H1 (cell line): Measurements from ENCODE around the gene SSMEM1. TPM values are rescaled to one million over a fixed set of nuclear protein-coding genes. Genes with fewer than 3 reads are reported as not detected.

ENCODE experiments used
- BRCA1 ChIP-seq: IDR thresholded peaks from 2 replicates; pipeline ENCODE4 v1.6.1; 2012; ENCODE audit warnings: low read depth, low read length, improper control_type of control experiment
- FOSL1 ChIP-seq: IDR thresholded peaks from 2 replicates; pipeline ENCODE4 v1.6.1; 2011; ENCODE audit warnings: mild to moderate bottlenecking, low read depth, low read length, moderate library complexity; ENCODE audit not compliant: insufficient read depth
- HDAC2 ChIP-seq, 2 experiments: fragments of 300-600 bp in 1 of 2; sonication (generic) in 1 of 2; IDR thresholded peaks; 2 replicates each; pipeline ENCODE4 v1.6.1; 2011 to 2012; ENCODE audit warnings: low read depth in 2 of 2, low read length in 2 of 2, mild to moderate bottlenecking in 2 of 2, moderate library complexity in 2 of 2, borderline replicate concordance in 1 of 2, inconsistent platforms in 1 of 2
- JUN ChIP-seq: IDR thresholded peaks from 2 replicates; pipeline ENCODE4 v1.6.1; 2011; ENCODE audit warnings: low read depth, mild to moderate bottlenecking, improper control_type of control experiment, low read length
- JUND ChIP-seq: IDR thresholded peaks from 2 replicates; pipeline ENCODE4 v1.6.1; 2011; ENCODE audit warnings: mild to moderate bottlenecking, improper control_type of control experiment, low read length
- KDM4A ChIP-seq: IDR thresholded peaks from one replicate; pipeline ENCODE4 v1.7.1; 2012; ENCODE audit warnings: low read depth, mild to moderate bottlenecking, moderate library complexity, low read length, inconsistent platforms; ENCODE audit not compliant: severe bottlenecking
- MAFK ChIP-seq: IDR thresholded peaks from 2 replicates; pipeline ENCODE4 v1.6.1; 2012; ENCODE audit warnings: low read depth, mild to moderate bottlenecking, improper control_type of control experiment, low read length
- NANOG ChIP-seq: IDR thresholded peaks from 2 replicates; pipeline ENCODE4 v1.6.1; 2011; ENCODE audit warnings: low read length, low read depth, mild to moderate bottlenecking, inconsistent platforms; ENCODE audit not compliant: insufficient read depth, poor library complexity, severe bottlenecking
- SP1 ChIP-seq: IDR thresholded peaks from 2 replicates; pipeline ENCODE4 v1.6.1; 2011; ENCODE audit warnings: low read depth, low read length
- polyA plus RNA-seq, 7 experiments: library from polyadenylated mRNA; depleted of rRNA in 3 of 7; stranded (reverse) in 5 of 7; unstranded in 2 of 7; fragments of >200 nt in 5 of 7; fragments of 200-250 nt in 2 of 7; gene quantifications; 1 replicate in 5 of 7; 2 replicates in 1 of 7; 4 replicates in 1 of 7; pipeline versions ENCODE4 v1.2.1 to v1.2.3, GENCODE V29; 2011 to 2013; ENCODE audit warnings: missing spikeins in 2 of 7, mixed read lengths in 2 of 7
- total RNA-seq: library from RNA; stranded (reverse); fragmentation: NEBNext Ultra II Directional; extraction: Animal tissue kit (Norgen Biotek cat#: 25700); gene quantifications from 2 replicates; pipeline ENCODE4 v1.2.1, GENCODE V29; 2021

The SSMEM1 gene
- total and polyA plus RNA-seq, 2 of the 8 experiments (the other 6 are each of a cell fraction or from before 2014, with no cell fraction given) = not detected

GRCh38 chr7:130262448-130262847 lies 54.8 kb downstream of the SSMEM1 start (continued):
- no peak for TF ChIP-seq BRCA1
- TF ChIP-seq NANOG = no peak
- TF ChIP-seq JUN = no peak
- no peak for TF ChIP-seq JUND
- TF ChIP-seq MAFK = no peak
- no peak for TF ChIP-seq FOSL1
- TF ChIP-seq HDAC2 (IDR thresholded peaks at IDR 0.05; ENCODE audit: borderline replicate concordance in 1 of 2, low read depth in 2 of 2, low read length in 2 of 2) = no peak
- TF ChIP-seq KDM4A = no peak
- no peak for TF ChIP-seq SP1
